BE2C (cell line): ENCODE measurements around the gene PRKCH.

Experiments
- DNase-seq: peaks from one replicate; pipeline ENCODE4 v3.0.0-alpha.2; 2020
- H3K27me3 ChIP-seq: fragments of 250-450 bp; sonication (Bioruptor Pico); 2 replicates; pipeline ENCODE4 v1.5.1; 2020; ENCODE audit warnings: mild to moderate bottlenecking
- H3K36me3 ChIP-seq: fragments of 250-450 bp; sonication (Bioruptor Pico); 2 replicates; pipeline ENCODE4 v1.5.1; 2020; ENCODE audit warnings: mild to moderate bottlenecking
- H3K4me1 ChIP-seq: fragments of 250-450 bp; sonication (Bioruptor Pico); 2 replicates; pipeline ENCODE4 v1.5.1; 2020
- H3K4me3 ChIP-seq: 2 replicates; pipeline ENCODE4 v1.5.1; 2011; ENCODE audit warnings: low read depth, low read length
- H3K9me3 ChIP-seq: fragments of 250-450 bp; sonication (Bioruptor Pico); 2 replicates; pipeline ENCODE4 v1.5.1; 2020
- TF ChIP-seq, protein P1 (sequence below): IDR thresholded peaks from 2 replicates; pipeline ENCODE4 v1.5.1; 2012; ENCODE audit warnings: mild to moderate bottlenecking, low read depth, low read length

Gene PRKCH

DNA sequence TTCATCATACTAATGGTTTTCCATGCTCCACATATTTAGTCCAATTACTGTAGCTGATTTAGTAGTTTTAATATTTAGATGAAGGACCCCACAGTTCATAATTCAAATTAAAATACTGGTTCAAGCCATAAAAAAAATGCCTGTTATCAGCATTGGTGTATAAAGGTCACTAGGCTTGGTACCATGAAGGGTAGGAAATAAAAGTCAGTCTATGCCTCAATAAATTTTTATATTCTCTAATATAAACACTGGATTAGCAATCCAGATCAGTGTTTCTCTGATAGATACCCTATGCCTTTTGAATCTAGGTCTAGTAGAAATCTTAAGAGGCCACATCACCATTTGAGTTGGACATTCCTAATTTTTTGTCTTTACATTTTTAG lies 210.7 kb downstream of the PRKCH start:
- Histone ChIP-seq H3K4me3 (no peak overlapping the region), H3K27me3 (no peaks in the 10 kb centered on the region), H3K4me1 (peaks cover 17% of the 10 kb centered on the region), H3K9me3 (no peaks in the 10 kb centered on the region), H3K36me3 (no peaks in the 10 kb centered on the region)
- TF ChIP-seq, protein P1, sequence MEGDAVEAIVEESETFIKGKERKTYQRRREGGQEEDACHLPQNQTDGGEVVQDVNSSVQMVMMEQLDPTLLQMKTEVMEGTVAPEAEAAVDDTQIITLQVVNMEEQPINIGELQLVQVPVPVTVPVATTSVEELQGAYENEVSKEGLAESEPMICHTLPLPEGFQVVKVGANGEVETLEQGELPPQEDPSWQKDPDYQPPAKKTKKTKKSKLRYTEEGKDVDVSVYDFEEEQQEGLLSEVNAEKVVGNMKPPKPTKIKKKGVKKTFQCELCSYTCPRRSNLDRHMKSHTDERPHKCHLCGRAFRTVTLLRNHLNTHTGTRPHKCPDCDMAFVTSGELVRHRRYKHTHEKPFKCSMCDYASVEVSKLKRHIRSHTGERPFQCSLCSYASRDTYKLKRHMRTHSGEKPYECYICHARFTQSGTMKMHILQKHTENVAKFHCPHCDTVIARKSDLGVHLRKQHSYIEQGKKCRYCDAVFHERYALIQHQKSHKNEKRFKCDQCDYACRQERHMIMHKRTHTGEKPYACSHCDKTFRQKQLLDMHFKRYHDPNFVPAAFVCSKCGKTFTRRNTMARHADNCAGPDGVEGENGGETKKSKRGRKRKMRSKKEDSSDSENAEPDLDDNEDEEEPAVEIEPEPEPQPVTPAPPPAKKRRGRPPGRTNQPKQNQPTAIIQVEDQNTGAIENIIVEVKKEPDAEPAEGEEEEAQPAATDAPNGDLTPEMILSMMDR: no peak
- no peak for DNase-seq

DNA sequence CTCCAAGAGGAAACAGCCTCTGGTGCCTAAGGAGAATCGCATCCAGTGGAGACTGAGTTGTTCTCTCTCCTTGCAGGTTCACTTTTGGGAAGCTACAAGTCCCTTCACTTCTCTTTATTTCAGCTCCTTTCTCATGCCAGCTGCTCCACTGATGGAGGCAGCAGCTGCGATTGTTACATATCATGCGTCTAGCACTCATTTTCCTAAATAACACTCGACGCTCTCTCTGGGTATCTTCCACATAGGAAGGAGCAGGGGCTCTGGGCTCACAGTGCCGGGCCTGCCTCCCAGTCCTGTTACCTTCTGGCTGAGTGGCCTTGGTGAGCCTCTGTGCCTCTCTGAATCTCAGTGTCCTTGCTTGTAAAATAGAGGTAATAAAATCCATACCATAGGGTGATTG lies 211.4 kb downstream of the PRKCH start:
- no peaks in the 10 kb centered on the region for H3K36me3 ChIP-seq
- H3K4me1 ChIP-seq: peaks cover 10% of the 10 kb centered on the region
- no peak overlapping the region for H3K4me3 ChIP-seq
- TF ChIP-seq, protein P1: no peak
- DNase-seq: no peak
- H3K27me3 ChIP-seq: no peaks in the 10 kb centered on the region
- H3K9me3 ChIP-seq: no peaks in the 10 kb centered on the region

DNA sequence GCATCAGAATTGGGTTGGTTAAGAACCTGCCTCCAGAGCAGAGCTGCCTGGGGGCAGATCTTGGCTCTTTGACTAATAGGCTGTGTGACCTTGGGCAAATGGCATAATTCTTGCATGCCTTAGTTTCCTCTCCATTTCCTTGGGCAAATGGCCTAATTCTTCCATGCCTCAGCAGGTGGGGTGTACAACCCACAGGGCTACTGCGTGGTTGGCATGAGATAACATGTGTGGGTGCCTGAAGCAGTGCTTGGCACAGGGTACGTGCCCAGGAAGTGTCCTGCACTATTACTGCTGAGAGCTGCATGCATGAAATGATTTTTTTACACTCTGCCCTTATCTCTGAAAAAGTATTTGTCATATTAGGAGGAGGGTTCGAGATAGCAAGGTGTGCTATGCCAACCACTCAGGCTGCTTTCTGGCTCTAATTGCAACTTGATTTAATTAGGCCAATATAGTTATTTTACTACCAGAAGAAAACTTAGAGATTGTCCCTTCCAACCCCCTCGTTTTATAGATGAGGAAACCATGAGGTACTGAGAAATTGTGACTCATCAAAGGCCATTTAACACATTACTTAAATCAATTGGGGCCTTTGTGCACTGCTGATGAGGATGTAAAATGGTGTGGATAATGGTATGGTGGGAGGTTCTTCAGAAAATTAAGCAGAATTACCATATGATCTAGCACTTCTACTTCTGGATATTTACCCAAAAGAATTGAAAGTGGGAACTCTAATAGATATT lies 212.3 kb downstream of the PRKCH start:
- DNase-seq: no peak
- Histone ChIP-seq H3K27me3 (no peaks in the 10 kb centered on the region), H3K4me1 (peaks cover 10% of the 10 kb centered on the region), H3K4me3 (no peak overlapping the region), H3K9me3 (no peaks in the 10 kb centered on the region), H3K36me3 (no peaks in the 10 kb centered on the region)
- TF ChIP-seq, protein P1: no peak

DNA sequence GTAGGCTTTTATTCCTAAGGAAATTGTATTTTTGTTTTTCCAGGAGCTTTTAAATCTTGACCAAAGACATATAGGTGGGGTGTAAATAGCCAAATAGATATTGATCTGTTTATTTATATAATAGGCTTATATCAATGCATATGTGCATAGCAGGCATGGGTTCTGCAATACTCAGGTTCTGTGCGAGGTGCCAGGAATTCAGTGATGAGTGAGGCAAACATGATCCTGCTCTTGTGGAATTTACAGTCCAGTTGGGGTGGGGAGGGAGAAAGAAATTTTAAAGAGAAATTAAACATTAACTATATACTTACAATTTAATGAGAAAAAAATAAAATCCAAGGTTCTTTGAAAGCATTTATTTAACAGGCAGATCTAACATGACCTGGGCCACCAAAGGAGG lies 213.7 kb downstream of the PRKCH start:
- no peak for DNase-seq
- Histone ChIP-seq H3K36me3 (no peaks in the 10 kb centered on the region), H3K9me3 (no peaks in the 10 kb centered on the region), H3K4me3 (no peak overlapping the region), H3K4me1 (peaks cover 10% of the 10 kb centered on the region), H3K27me3 (no peaks in the 10 kb centered on the region)
- TF ChIP-seq, protein P1: no peak

DNA sequence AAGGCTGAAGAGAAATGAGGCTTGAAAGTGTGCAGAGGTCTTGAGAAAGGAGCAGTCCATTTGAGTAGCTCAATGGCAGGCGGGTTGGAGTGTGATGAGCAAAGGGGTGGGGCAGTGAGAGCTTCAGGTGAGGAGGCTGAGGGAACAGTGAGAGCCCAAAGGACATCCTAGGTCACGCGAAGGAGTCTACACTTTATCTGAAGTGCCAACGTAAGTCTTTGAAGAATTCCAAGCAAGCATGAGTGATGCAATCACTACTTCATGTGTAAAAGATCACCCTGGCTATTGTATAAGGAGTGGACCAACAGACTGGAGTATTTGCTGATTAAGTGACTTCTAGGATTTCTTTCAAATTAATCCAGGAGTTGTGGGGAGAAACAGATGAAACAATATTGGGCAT lies 214.1 kb downstream of the PRKCH start:
- H3K4me3 ChIP-seq: no peak overlapping the region
- TF ChIP-seq, protein P1: no peak
- no peak for DNase-seq
- no peaks in the 10 kb centered on the region for H3K27me3 ChIP-seq
- H3K4me1 ChIP-seq: peaks cover 10% of the 10 kb centered on the region
- no peaks in the 10 kb centered on the region for H3K9me3 ChIP-seq
- no peaks in the 10 kb centered on the region for H3K36me3 ChIP-seq

DNA sequence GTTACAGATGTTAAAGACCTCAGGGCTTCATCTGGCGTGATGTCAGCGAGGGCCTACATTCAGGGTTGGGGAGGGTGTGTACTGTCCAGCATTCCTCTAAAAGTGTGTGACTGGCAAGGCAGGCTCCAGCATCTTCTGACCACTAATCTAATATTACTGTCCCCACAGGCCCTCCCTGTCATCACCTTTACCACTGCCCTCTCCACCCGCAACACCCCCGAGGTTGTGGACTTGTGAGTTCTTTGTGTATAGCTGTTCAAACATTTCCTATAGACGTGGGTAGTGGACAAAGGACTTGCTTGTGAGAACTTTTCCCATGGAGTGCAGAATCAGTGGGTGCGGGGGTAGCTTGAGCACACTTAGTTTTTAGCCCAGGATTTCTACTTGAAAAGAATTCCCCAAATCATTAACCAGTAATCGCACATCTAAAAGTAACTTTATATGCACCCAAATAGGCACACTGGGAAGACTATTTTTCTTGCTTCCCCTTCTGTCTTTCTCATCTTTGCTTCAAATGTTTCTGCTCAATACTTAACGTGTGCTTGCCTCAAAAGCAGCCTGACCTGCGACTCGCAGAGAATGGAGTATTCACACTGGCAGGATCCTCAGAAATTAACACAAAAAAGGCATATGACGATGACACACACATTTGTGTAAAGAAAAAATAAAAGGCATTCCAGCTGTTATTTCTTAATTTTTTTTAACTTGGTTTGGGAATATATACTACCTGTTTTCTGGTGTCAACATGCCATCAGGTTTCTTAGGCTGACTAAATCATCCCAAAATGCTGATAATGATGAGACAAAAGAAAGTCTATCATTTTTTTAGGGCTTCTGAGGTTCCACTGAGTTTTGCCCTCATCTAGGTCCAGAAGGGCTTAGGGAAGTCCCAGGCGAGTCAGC lies 215.5 kb downstream of the PRKCH start:
- Histone ChIP-seq H3K9me3 (no peaks in the 10 kb centered on the region), H3K27me3 (no peaks in the 10 kb centered on the region), H3K4me3 (no peak overlapping the region), H3K4me1 (peaks cover 10% of the 10 kb centered on the region), H3K36me3 (no peaks in the 10 kb centered on the region)
- no peak for DNase-seq
- TF ChIP-seq, protein P1: no peak
